ACC112 (cell line): Measurements from ENCODE around the gene ARID3C.

Experiments
- H2AFZ ChIP-seq: fragments of 200-600 bp; sonication (generic); one replicate; pipeline ENCODE4 v1.6.0; 2017; ENCODE audit warnings: antibody characterized with exemption, low read length; ENCODE audit not compliant: unreplicated experiment
- H3K27ac ChIP-seq: fragments of 200-600 bp; sonication (generic); 2 replicates; pipeline ENCODE4 v1.5.1; 2014; ENCODE audit warnings: low read depth, mild to moderate bottlenecking, antibody characterized with exemption, low read length, moderate library complexity
- H3K27me3 ChIP-seq: fragments of 200-600 bp; sonication (generic); 2 replicates; pipeline ENCODE4 v1.6.1; 2014; ENCODE audit warnings: mild to moderate bottlenecking, antibody characterized with exemption, low read length, moderate library complexity, mixed read lengths; ENCODE audit not compliant: insufficient read depth
- H3K36me3 ChIP-seq: fragments of 200-600 bp; sonication (generic); 2 replicates; pipeline ENCODE4 v1.6.1; 2016; ENCODE audit warnings: mild to moderate bottlenecking, antibody characterized with exemption, low read length, moderate library complexity, mixed read lengths; ENCODE audit not compliant: insufficient read depth
- H3K4me1 ChIP-seq: fragments of 200-600 bp; sonication (generic); one replicate; pipeline ENCODE4 v1.6.1; 2016; ENCODE audit warnings: low read length, mixed read lengths; ENCODE audit not compliant: insufficient read depth, unreplicated experiment, control insufficient read depth
- H3K4me3 ChIP-seq: fragments of 200-600 bp; sonication (generic); 2 replicates; pipeline ENCODE4 v1.5.1; 2014; ENCODE audit warnings: mild to moderate bottlenecking, low read depth, low read length
- H3K79me2 ChIP-seq: fragments of 200-600 bp; sonication (generic); one replicate; pipeline ENCODE4 v1.6.0; 2016; ENCODE audit warnings: low read length; ENCODE audit not compliant: control insufficient read depth, unreplicated experiment, insufficient read depth

ARID3C gene, protein sequence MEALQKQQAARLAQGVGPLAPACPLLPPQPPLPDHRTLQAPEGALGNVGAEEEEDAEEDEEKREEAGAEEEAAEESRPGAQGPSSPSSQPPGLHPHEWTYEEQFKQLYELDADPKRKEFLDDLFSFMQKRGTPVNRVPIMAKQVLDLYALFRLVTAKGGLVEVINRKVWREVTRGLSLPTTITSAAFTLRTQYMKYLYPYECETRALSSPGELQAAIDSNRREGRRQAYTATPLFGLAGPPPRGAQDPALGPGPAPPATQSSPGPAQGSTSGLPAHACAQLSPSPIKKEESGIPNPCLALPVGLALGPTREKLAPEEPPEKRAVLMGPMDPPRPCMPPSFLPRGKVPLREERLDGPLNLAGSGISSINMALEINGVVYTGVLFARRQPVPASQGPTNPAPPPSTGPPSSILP

DNA sequence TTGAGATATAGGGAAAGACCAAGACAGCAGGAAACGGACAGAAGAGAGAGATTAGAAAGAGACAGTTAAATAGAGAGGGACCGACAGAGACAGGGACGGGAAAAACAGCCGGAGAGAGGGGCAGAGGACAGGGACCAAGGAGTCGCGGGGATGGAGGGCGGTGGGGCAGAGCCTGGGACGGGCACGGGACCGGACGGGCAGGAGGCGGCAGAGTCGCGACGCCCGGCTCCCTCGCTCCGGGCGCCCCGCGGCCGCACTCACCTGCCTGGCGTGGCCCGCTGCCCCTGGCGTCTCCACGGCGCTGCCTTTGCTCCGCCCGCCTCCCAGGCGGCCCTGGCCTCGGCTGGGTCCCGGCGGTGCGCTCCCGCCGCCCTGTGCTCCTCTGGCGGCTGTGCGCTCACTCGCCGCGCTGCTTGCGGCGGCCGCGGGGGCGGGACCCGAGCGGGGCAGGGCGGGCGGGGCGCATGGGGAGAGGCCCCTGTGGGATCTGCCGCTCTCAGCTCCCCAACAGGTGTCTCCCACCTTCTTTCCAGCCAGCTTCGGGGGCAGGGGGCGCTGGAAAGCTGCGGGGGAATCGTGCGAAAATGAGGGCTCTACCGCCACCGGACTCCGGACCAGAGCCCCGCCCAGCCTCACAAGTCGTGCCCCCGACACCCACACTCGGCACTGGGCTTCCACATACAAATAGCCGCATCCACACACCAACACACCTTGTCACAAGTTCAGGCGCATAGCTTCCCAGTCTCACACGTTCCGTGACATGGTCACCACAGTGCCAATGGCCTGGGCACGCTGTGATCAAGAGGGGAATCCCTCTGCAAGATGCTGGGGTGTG lies at the start of gene ARID3C:
Gene ARID3C (minus strand): TSS at position 411 of the 835 bp plus-strand sequence. CDS start 1,052 bp downstream, outside the sequence.
- Histone ChIP-seq H3K27me3 (peaks cover 65% of the 10 kb centered on the region), H3K27ac (no peak within 1 kb of the TSS), H3K79me2 (no peaks in the 10 kb centered on the region), H3K4me3 (peak within 1 kb of the TSS; percentile 69), H2AFZ (peak within 1 kb of the TSS; percentile 32), H3K4me1 (peaks cover 4% of the 10 kb centered on the region), H3K36me3 (no peaks in the 10 kb centered on the region)

DNA sequence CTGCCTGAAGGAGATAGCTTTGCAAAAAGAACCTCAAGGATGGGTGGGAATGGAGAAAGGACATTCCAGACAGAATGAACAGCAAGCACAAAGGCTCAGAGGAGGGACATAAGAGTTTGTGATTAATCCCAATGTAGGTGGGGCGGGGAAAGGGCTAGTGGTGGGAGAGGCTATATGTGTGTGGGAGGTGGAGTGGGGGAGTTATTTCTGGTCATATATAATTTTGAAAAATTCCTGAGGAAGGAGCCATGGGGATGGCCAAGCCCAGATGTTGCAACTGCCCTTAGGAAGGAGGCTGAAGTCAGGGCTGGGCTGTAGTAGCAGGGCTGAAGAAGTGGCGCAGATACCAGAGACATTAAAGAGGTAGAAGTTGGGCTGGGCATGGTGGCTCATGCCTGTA lies 47.0 kb upstream of the ARID3C start:
- Histone ChIP-seq H3K4me1 (no peaks in the 10 kb centered on the region), H2AFZ (no peak overlapping the region), H3K36me3 (peaks cover 2% of the 10 kb centered on the region; the same call in 1 of the 2 replicates), H3K4me3 (no peak overlapping the region), H3K27me3 (no peaks in the 10 kb centered on the region), H3K79me2 (no peaks in the 10 kb centered on the region), H3K27ac (no peak overlapping the region)

DNA sequence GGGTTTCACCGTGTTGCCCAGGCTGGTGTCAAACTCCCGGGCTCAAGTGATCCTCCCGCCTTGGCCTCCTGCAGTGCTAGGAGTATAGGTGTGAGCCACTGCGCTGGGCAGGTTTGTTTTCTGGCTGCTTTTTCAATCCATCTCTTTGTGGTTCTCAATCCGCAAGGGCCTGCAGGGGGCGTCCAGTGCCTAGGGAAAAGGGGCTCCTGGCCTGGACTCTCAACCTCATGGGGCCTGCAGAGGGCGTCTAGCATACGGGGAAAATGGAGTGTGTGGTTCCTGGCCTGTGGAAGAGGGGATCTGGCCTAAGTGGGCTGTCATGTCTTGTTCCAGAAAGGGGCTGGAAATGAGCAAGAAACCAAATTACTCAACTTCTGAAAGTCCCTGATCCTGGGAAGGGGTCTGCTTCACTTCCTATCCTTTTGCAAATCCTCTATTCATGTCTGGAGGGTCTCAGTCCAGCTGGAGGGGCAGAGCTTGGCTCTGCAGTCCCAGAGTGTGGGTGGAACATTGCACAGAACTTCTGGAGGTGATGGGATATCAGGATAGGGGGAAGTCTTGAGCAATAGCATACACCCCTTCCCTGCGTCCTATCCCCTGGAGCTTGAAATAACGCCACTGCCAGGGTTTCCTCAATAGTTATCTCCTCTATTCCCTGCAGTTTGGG lies 46.3 kb upstream of the ARID3C start:
- Histone ChIP-seq H3K79me2 (no peaks in the 10 kb centered on the region), H3K27ac (no peak overlapping the region), H3K4me1 (no peaks in the 10 kb centered on the region), H2AFZ (no peak overlapping the region), H3K27me3 (no peaks in the 10 kb centered on the region), H3K4me3 (no peak overlapping the region), H3K36me3 (no peaks in the 10 kb centered on the region)

DNA sequence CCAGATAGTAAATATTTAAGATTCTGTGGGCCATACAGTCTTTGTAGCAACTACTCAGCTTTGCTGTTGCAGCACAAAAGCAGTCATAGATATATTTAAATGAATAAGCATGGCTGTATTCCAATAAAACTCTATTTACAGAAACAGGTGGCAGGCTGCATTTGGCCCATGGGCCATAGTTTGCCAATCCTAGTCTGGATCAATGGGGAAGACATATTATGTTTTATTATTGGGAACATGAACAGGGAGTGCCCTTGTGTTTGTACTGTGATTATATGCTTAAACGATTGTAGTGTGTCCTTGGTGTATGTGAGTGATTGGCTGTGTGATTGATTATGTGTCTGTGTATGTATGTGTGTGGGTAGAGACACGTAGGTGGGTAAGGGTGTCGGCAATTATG lies 45.6 kb upstream of the ARID3C start:
- no peak overlapping the region for H3K4me3 ChIP-seq

GRCh38 chr9:34671307-34671706 lies 42.4 kb upstream of the ARID3C start:
- Histone ChIP-seq H3K79me2 (peaks cover 18% of the 10 kb centered on the region), H2AFZ (no peak overlapping the region), H3K4me3 (no peak overlapping the region), H3K27ac (no peak overlapping the region), H3K36me3 (peaks cover 20% of the 10 kb centered on the region), H3K4me1 (peaks cover 6% of the 10 kb centered on the region), H3K27me3 (no peaks in the 10 kb centered on the region)

More for the DNA sequence above, 45.6 kb upstream of the ARID3C start:
- Histone ChIP-seq H3K79me2 (no peaks in the 10 kb centered on the region), H3K36me3 (peaks cover 3% of the 10 kb centered on the region; the same call in 1 of the 2 replicates), H2AFZ (no peak overlapping the region), H3K27me3 (no peaks in the 10 kb centered on the region), H3K4me1 (no peaks in the 10 kb centered on the region), H3K27ac (no peak overlapping the region)

GRCh38 chr9:34669809-34670562 lies 41.1 kb upstream of the ARID3C start:
- no peak overlapping the region for H3K4me3 ChIP-seq
- H3K27ac ChIP-seq = no peak overlapping the region
- H3K79me2 ChIP-seq = peaks cover 21% of the 10 kb centered on the region
- peaks cover 20% of the 10 kb centered on the region for H3K36me3 ChIP-seq
- peaks cover 6% of the 10 kb centered on the region for H3K4me1 ChIP-seq
- no peaks in the 10 kb centered on the region for H3K27me3 ChIP-seq
- no peak overlapping the region for H2AFZ ChIP-seq

DNA sequence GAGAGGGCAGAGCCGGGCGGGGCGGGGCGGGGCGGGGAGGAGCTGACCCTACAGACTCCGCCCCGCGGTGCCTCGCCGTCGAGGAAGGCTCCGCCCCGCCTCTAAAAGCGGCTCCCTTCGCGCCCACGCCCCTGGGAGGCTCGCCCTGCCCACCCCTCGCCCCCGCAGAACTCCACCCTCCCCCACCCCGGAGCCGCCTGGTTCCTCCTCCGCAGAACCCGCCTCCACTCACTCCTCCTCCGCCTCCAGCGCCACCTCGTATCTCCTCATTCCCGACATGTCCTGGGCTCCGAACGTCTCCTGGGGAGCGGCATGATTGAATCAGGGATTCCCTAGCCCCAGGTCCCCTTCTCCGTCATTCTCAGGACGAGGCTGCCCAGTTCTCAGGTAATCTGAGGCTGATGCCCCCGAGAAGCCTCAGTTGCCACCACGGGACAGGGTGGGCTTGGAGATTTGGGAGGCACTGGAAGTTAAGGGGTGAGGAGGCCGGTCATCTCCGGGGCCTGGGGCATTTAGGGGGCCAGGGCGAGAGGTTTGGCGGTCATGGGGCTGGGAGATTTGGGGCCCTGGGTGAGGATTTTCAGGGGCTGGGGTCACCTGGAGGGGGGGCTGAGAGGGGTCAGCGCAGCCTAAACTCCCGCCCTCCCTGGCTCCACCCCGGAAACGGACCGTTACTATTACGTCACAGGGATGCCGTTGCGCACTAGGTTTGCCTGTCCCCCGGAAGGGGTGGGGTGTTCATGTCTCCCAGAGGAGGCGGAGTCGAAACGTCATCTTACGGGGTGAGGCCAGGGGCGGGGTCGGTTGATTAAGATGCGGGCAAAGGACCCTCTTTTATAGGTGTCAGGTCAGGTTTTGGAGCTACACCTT lies 36.8 kb upstream of the ARID3C start:
- peaks cover 21% of the 10 kb centered on the region for H3K79me2 ChIP-seq
- peak overlapping the region; percentile 95 for H3K4me3 ChIP-seq
- peaks cover 20% of the 10 kb centered on the region for H3K36me3 ChIP-seq
- peaks cover 6% of the 10 kb centered on the region for H3K4me1 ChIP-seq
- no peaks in the 10 kb centered on the region for H3K27me3 ChIP-seq
- H2AFZ ChIP-seq = peak overlapping the region; percentile 86
- H3K27ac ChIP-seq = peak overlapping the region; percentile 93

DNA sequence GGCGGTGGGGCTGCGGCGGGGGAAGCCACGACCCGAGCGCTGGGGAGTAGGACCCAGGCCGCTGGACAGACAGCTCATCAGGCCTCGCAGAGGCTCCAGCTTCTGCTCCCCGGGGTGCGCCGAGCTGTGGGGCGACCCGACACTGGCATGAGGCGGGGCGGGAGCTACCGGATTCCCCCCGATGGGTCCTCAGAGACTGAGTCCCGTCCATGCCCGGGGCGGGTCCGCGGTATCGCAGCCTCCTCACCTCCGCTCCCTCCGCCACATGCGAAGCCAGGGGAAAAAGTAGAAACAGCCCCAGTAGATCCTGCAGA lies 36.2 kb upstream of the ARID3C start:
- Histone ChIP-seq H2AFZ (peak overlapping the region; percentile 63), H3K36me3 (peaks cover 20% of the 10 kb centered on the region), H3K4me3 (peak overlapping the region; percentile 95), H3K27me3 (no peaks in the 10 kb centered on the region), H3K27ac (peak overlapping the region; percentile 36; the same call in 1 of the 2 replicates), H3K4me1 (peaks cover 6% of the 10 kb centered on the region), H3K79me2 (peaks cover 21% of the 10 kb centered on the region)

- H2AFZ ChIP-seq = peak overlapping the region; percentile 63
- no peaks in the 10 kb centered on the region for H3K27me3 ChIP-seq
- peak overlapping the region; percentile 95 for H3K4me3 ChIP-seq
- peak overlapping the region; percentile 36; the same call in 1 of the 2 replicates for H3K27ac ChIP-seq
- H3K36me3 ChIP-seq = peaks cover 18% of the 10 kb centered on the region
- H3K4me1 ChIP-seq = peaks cover 6% of the 10 kb centered on the region
- H3K79me2 ChIP-seq = peaks cover 21% of the 10 kb centered on the region
Measured at GRCh38 chr9:34664281-34665066, 35.6 kb upstream of the ARID3C start.
